ENCODE results near the gene UTS2R. TPM values are rescaled to one million over a fixed set of nuclear protein-coding genes. Genes with fewer than 3 reads are reported as not detected.
"Not testable (repeated sequence)": the region's sequence is repeated elsewhere in the genome, so short reads cannot be mapped to it uniquely, and the experiment has no call there.

UTS2R gene
- total RNA-seq, 1 donor from 2014 or later = not detected

GRCh38 chr17:82372249-82373071 lies 895 bp downstream of the UTS2R start:
- FAIRE-seq (no peak), DNase-seq (ENCODE audit: low read depth) (no peak)
- H3K4me3 ChIP-seq (ENCODE audit: low read depth, low read length) = no peak overlapping the region
- peaks cover 31% of the 10 kb centered on the region for H3K27me3 ChIP-seq (ENCODE audit: control insufficient read depth, insufficient read depth, low read length)
- no peaks in the 10 kb centered on the region for H3K36me3 ChIP-seq (ENCODE audit: control insufficient read depth, insufficient read depth, low read length)
- TF ChIP-seq, protein P1, sequence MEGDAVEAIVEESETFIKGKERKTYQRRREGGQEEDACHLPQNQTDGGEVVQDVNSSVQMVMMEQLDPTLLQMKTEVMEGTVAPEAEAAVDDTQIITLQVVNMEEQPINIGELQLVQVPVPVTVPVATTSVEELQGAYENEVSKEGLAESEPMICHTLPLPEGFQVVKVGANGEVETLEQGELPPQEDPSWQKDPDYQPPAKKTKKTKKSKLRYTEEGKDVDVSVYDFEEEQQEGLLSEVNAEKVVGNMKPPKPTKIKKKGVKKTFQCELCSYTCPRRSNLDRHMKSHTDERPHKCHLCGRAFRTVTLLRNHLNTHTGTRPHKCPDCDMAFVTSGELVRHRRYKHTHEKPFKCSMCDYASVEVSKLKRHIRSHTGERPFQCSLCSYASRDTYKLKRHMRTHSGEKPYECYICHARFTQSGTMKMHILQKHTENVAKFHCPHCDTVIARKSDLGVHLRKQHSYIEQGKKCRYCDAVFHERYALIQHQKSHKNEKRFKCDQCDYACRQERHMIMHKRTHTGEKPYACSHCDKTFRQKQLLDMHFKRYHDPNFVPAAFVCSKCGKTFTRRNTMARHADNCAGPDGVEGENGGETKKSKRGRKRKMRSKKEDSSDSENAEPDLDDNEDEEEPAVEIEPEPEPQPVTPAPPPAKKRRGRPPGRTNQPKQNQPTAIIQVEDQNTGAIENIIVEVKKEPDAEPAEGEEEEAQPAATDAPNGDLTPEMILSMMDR (IDR thresholded peaks at IDR 0.05; ENCODE audit: insufficient read depth, low read length, severe bottlenecking) = no peak

DNA sequence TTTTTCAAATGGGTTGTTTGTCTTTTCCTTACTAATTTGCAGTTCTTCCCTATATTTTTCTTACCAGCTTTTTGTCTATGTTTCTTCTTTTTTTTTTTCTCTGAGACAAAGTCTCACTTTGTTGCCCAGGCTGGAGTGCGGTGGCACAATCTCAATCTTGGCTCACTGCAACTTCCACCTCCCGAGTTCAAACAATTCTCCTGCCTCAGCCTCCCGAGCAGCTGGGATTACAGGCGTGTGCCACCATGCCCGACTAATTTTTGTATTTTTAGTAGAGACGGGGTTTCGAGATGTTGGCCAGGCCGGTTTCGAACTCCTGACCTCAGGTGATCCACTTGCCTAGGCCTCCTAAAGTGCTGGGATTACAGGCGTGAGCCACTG lies 1.5 kb downstream of the UTS2R start:
- H3K4me3 ChIP-seq (ENCODE audit: low read depth, low read length); FAIRE-seq; DNase-seq (ENCODE audit: low read depth); H3K36me3 ChIP-seq (ENCODE audit: control insufficient read depth, insufficient read depth, low read length): not testable (repeated sequence)
- H3K27me3 ChIP-seq (ENCODE audit: control insufficient read depth, insufficient read depth, low read length) = peaks cover 32% of the 10 kb centered on the region

DNA sequence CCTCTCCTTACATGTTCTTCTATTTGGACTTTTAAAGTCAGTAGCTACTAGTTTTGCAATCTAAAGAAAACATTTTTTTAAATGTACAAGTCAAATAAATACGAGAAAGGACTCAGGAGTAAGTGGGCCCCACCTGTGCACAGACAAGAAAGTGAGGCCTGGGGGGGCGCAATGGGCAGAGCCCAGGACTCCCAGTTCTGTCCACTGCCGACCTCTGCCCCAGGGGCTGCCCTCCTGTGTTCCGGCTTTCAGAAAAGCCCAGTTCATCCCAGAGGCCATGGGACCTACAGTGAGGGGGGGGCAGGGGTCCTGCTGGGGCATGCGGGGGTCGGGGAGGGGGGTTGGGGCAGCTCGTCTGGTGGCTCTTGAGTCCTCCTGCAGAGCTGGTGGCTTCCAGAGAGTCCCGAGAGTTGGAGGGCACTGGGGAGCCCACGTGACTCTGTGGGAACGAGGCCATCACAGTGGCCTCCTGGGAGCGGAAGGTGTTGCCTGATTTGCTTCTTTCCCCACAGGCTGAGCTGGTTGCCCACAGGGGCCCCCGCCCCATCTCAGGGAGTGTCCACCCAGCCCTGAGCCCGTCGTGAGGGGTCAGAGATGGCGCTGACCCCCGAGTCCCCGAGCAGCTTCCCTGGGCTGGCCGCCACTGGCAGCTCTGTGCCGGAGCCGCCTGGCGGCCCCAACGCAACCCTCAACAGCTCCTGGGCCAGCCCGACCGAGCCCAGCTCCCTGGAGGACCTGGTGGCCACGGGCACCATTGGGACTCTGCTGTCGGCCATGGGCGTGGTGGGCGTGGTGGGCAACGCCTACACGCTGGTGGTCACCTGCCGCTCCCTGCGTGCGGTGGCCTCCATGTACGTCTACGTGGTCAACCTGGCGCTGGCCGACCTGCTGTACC lies 2.4 kb downstream of the UTS2R start:
- TF ChIP-seq, protein P1 (IDR thresholded peaks at IDR 0.05; ENCODE audit: insufficient read depth, low read length, severe bottlenecking) = no peak
- peaks cover 31% of the 10 kb centered on the region for H3K27me3 ChIP-seq (ENCODE audit: control insufficient read depth, insufficient read depth, low read length)
- H3K4me3 ChIP-seq (ENCODE audit: low read depth, low read length) = no peak overlapping the region
- H3K36me3 ChIP-seq (ENCODE audit: control insufficient read depth, insufficient read depth, low read length) = no peaks in the 10 kb centered on the region
- FAIRE-seq (no peak), DNase-seq (ENCODE audit: low read depth) (no peak)

DNA sequence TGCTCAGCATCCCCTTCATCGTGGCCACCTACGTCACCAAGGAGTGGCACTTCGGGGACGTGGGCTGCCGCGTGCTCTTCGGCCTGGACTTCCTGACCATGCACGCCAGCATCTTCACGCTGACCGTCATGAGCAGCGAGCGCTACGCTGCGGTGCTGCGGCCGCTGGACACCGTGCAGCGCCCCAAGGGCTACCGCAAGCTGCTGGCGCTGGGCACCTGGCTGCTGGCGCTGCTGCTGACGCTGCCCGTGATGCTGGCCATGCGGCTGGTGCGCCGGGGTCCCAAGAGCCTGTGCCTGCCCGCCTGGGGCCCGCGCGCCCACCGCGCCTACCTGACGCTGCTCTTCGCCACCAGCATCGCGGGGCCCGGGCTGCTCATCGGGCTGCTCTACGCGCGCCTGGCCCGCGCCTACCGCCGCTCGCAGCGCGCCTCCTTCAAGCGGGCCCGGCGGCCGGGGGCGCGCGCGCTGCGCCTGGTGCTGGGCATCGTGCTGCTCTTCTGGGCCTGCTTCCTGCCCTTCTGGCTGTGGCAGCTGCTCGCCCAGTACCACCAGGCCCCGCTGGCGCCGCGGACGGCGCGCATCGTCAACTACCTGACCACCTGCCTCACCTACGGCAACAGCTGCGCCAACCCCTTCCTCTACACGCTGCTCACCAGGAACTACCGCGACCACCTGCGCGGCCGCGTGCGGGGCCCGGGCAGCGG lies 3.2 kb downstream of the UTS2R start:
- no peak for DNase-seq (ENCODE audit: low read depth)
- TF ChIP-seq, protein P1 (IDR thresholded peaks at IDR 0.05; ENCODE audit: insufficient read depth, low read length, severe bottlenecking) = no peak
- H3K36me3 ChIP-seq (ENCODE audit: control insufficient read depth, insufficient read depth, low read length) = no peaks in the 10 kb centered on the region
- no peak overlapping the region for H3K4me3 ChIP-seq (ENCODE audit: low read depth, low read length)
- peaks cover 32% of the 10 kb centered on the region for H3K27me3 ChIP-seq (ENCODE audit: control insufficient read depth, insufficient read depth, low read length)
- FAIRE-seq = no peak

DNA sequence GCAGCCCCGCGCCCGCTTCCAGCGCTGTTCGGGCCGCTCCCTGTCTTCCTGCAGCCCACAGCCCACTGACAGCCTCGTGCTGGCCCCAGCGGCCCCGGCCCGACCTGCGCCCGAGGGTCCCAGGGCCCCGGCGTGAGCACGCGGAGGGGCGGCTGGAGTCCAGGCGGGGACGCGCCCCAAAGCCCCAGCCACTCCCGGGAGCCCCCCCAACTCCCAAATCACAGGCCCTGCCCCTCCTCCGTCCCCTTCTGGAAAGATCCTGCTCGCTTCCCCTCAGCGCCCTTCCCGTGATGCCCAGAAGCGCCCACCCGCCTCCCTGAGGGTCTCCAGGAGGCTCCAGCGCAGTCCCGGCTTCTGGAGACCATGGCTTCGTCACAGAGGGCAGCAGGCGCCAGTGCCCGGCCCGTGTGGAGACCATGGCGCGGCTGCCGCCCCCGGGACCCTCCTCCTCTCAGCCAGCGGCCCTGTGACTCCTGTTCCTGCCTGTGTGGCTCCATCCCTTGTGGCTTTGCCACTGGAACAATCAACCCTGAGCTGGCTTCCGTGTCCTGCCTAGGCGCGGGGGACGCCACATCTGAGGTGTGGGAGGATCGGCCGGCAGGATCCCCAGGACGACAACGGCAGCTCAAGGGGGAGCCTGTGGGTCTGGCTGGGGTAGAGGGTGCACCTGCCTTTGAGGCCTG lies 3.9 kb downstream of the UTS2R start:
- no peak for DNase-seq (ENCODE audit: low read depth)
- Histone ChIP-seq H3K4me3 (ENCODE audit: low read depth, low read length) (no peak overlapping the region), H3K27me3 (ENCODE audit: control insufficient read depth, insufficient read depth, low read length) (peaks cover 33% of the 10 kb centered on the region), H3K36me3 (ENCODE audit: control insufficient read depth, insufficient read depth, low read length) (no peaks in the 10 kb centered on the region)
- TF ChIP-seq, protein P1 (IDR thresholded peaks at IDR 0.05; ENCODE audit: insufficient read depth, low read length, severe bottlenecking) = no peak
- no peak for FAIRE-seq

All from bronchial epithelial cell (primary cell).